HEK293 (cell line): ENCODE data around the gene LBH.

Experiments used
- KLF9 ChIP-seq: fragments of 450-650 bp; formaldehyde crosslinking; IDR thresholded peaks from 2 replicates; pipeline ENCODE4 v1.5.1; 2016; ENCODE audit warnings: missing biosample characterization, missing genetic modification characterization, low read depth
- RBAK ChIP-seq: fragments of 450-650 bp; formaldehyde crosslinking; IDR thresholded peaks from 2 replicates; pipeline ENCODE4 v1.5.1; 2016; ENCODE audit warnings: missing biosample characterization, missing genetic modification characterization
- ZFP41 ChIP-seq: fragments of 450-650 bp; formaldehyde crosslinking; IDR thresholded peaks from 2 replicates; pipeline ENCODE4 v1.5.1; 2016; ENCODE audit warnings: missing biosample characterization, missing genetic modification characterization, borderline replicate concordance
- ZNF112 ChIP-seq: fragments of 450-650 bp; formaldehyde crosslinking; IDR thresholded peaks from 2 replicates; pipeline ENCODE4 v1.5.0; 2017; ENCODE audit warnings: missing biosample characterization, missing genetic modification characterization
- ZNF174 ChIP-seq: fragments of 450-650 bp; formaldehyde crosslinking; IDR thresholded peaks from 2 replicates; pipeline ENCODE4 v1.5.0; 2017; ENCODE audit warnings: missing biosample characterization, mild to moderate bottlenecking, missing genetic modification characterization
- ZNF292 ChIP-seq: fragments of 450-650 bp; formaldehyde crosslinking; IDR thresholded peaks from 2 replicates; pipeline ENCODE4 v1.5.1; 2016; ENCODE audit warnings: low read depth, missing biosample characterization, missing genetic modification characterization, borderline replicate concordance
- ZNF521 ChIP-seq: fragments of 450-650 bp; formaldehyde crosslinking; IDR thresholded peaks from 2 replicates; pipeline ENCODE4 v1.5.1; 2017; ENCODE audit warnings: missing biosample characterization, mild to moderate bottlenecking, missing genetic modification characterization
- ZNF747 ChIP-seq: fragments of 450-650 bp; formaldehyde crosslinking; IDR thresholded peaks from 2 replicates; pipeline ENCODE4 v1.5.1; 2016; ENCODE audit warnings: missing biosample characterization, missing genetic modification characterization
- ZNF76 ChIP-seq: fragments of 450-650 bp; formaldehyde crosslinking; IDR thresholded peaks from 2 replicates; pipeline ENCODE4; 2016; ENCODE audit warnings: low read depth, missing biosample characterization, missing genetic modification characterization, borderline replicate concordance
- TF ChIP-seq, protein P1 (sequence below): fragments of 450-650 bp; formaldehyde crosslinking; IDR thresholded peaks from 2 replicates; pipeline ENCODE4 v1.5.1; 2016; ENCODE audit warnings: missing biosample characterization, missing genetic modification characterization
- TF ChIP-seq, protein P2 (sequence below): fragments of 450-650 bp; IDR thresholded peaks from 2 replicates; pipeline ENCODE4 v1.5.1; 2018; ENCODE audit warnings: missing biosample characterization, missing genetic modification characterization

GRCh38 chr2:30288561-30288960 is 57.2 kb downstream of the LBH start:
- TF ChIP-seq ZNF521 (tag by site-specific recombination), result no peak
- TF ChIP-seq, protein P1, sequence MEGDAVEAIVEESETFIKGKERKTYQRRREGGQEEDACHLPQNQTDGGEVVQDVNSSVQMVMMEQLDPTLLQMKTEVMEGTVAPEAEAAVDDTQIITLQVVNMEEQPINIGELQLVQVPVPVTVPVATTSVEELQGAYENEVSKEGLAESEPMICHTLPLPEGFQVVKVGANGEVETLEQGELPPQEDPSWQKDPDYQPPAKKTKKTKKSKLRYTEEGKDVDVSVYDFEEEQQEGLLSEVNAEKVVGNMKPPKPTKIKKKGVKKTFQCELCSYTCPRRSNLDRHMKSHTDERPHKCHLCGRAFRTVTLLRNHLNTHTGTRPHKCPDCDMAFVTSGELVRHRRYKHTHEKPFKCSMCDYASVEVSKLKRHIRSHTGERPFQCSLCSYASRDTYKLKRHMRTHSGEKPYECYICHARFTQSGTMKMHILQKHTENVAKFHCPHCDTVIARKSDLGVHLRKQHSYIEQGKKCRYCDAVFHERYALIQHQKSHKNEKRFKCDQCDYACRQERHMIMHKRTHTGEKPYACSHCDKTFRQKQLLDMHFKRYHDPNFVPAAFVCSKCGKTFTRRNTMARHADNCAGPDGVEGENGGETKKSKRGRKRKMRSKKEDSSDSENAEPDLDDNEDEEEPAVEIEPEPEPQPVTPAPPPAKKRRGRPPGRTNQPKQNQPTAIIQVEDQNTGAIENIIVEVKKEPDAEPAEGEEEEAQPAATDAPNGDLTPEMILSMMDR (tag by site-specific recombination), result no peak
- TF ChIP-seq ZNF174 (tag by site-specific recombination), result no peak
- TF ChIP-seq ZNF292, result no peak
- TF ChIP-seq, protein P2, sequence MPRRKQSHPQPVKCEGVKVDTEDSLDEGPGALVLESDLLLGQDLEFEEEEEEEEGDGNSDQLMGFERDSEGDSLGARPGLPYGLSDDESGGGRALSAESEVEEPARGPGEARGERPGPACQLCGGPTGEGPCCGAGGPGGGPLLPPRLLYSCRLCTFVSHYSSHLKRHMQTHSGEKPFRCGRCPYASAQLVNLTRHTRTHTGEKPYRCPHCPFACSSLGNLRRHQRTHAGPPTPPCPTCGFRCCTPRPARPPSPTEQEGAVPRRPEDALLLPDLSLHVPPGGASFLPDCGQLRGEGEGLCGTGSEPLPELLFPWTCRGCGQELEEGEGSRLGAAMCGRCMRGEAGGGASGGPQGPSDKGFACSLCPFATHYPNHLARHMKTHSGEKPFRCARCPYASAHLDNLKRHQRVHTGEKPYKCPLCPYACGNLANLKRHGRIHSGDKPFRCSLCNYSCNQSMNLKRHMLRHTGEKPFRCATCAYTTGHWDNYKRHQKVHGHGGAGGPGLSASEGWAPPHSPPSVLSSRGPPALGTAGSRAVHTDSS (tag by site-specific recombination), result no peak
- TF ChIP-seq ZNF76 (tag by site-specific recombination), result no peak
- no peak for TF ChIP-seq ZNF112 (tag by site-specific recombination)
- no peak for TF ChIP-seq KLF9 (tag by site-specific recombination)
- TF ChIP-seq ZNF747 (tag by site-specific recombination), result no peak
- no peak for TF ChIP-seq ZFP41 (tag by site-specific recombination)
- no peak for TF ChIP-seq RBAK (tag by site-specific recombination)
